ENCODE measurements around the gene NDST4. TPM values are rescaled to one million over a fixed set of nuclear protein-coding genes. Genes with fewer than 3 reads are reported as not detected.

NDST4 gene
- total RNA-seq, 1 experiment from 2014 or later = not detected

- no peak for DNase-seq
- H3K14ac ChIP-seq (ENCODE audit: insufficient read depth, low read length) = no peak overlapping the region
- no peak overlapping the region for H4K5ac ChIP-seq (ENCODE audit: insufficient read length, low read depth, low read length)
- no peaks in the 10 kb centered on the region for H4K20me1 ChIP-seq (ENCODE audit: control insufficient read depth, insufficient read depth, insufficient read length)
- no peak overlapping the region for H3K18ac ChIP-seq (ENCODE audit: insufficient read length, low read depth, low read length)
- H3K9me3 ChIP-seq (ENCODE audit: control insufficient read depth, low read depth, low read length) = no peaks in the 10 kb centered on the region
- H2BK5ac ChIP-seq (ENCODE audit: insufficient read length, low read length) = no peak overlapping the region
- H2BK20ac ChIP-seq (ENCODE audit: low read depth, low read length, poor library complexity, severe bottlenecking) = no peak overlapping the region
- Mint-ChIP-seq H3K27me3 (ENCODE audit: low read depth) (no peaks in the 10 kb centered on the region), H3K4me1 (peaks cover 12 to 13% of the 10 kb centered on the region in 2 experiments), H3K9me3 (no peaks in the 10 kb centered on the region; a peak in 1 of 5 replicates), H3K4me3 (no peak overlapping the region), H3K36me3 (ENCODE audit: insufficient read depth in 1 of 3, low read depth in 3 of 3) (no peaks in the 10 kb centered on the region; a peak in 1 of 7 replicates), H3K27ac (no peak overlapping the region)
- H2BK15ac ChIP-seq (ENCODE audit: low read depth, low read length) = no peak overlapping the region
- H3K9ac ChIP-seq (ENCODE audit: extremely low read depth, insufficient read length, low read length) = no peak overlapping the region
- no peak overlapping the region for H2BK120ac ChIP-seq (ENCODE audit: low read depth, low read length, poor library complexity, severe bottlenecking)
- no peaks in the 10 kb centered on the region for H3K23me2 ChIP-seq (ENCODE audit: insufficient read length, low read depth, low read length, poor library complexity, severe bottlenecking)
- no peak overlapping the region for H3T11ph ChIP-seq (ENCODE audit: low read length)
- no peak overlapping the region for H2BK12ac ChIP-seq (ENCODE audit: insufficient read length, low read depth, low read length)
- H3K23ac ChIP-seq (ENCODE audit: insufficient read length, low read depth, low read length) = no peak overlapping the region
- no peak overlapping the region for H3K4me2 ChIP-seq (ENCODE audit: insufficient read depth, insufficient read length, low read length)
- H4K8ac ChIP-seq (replicated peaks; ENCODE audit: insufficient read length, low read depth, low read length) = no peak overlapping the region
- H2AFZ ChIP-seq (ENCODE audit: low read length) = no peak overlapping the region
- no peaks in the 10 kb centered on the region for H3K79me2 ChIP-seq (ENCODE audit: insufficient read depth, low read length)
- H3K79me1 ChIP-seq (ENCODE audit: insufficient read depth, low read depth, low read length, poor library complexity, severe bottlenecking) = no peaks in the 10 kb centered on the region
- H3K27me3 ChIP-seq (ENCODE audit: insufficient read depth, low read length) = no peaks in the 10 kb centered on the region
- no peak overlapping the region for H3K4ac ChIP-seq (ENCODE audit: low read depth, low read length)
- TF ChIP-seq CTCF (conservative IDR thresholded peaks at IDR 0.05) = no peak
- no peak overlapping the region for H2AK5ac ChIP-seq (ENCODE audit: insufficient read length, low read length)
- no peak overlapping the region for H4K91ac ChIP-seq (ENCODE audit: insufficient read length, low read depth, low read length)
- H3K56ac ChIP-seq (ENCODE audit: insufficient read length, low read depth, low read length) = no peak overlapping the region
- no peaks in the 10 kb centered on the region; the same call in 1 of the 2 replicates for H3K4me1 ChIP-seq (ENCODE audit: insufficient read depth, low read length)
- H3K27ac ChIP-seq (ENCODE audit: insufficient read length, low read depth, low read length) = no peak overlapping the region
Measured at GRCh38 chr4:114785570-114785969, 327.9 kb downstream of the NDST4 start.

All from H9 (cell line).